H9 (cell line): ENCODE data around the gene TFEB. TPM values are rescaled to one million over a fixed set of nuclear protein-coding genes. Genes with fewer than 3 reads are reported as not detected.

Experiments
- DNase-seq: peaks from one replicate; pipeline ENCODE4 v3.0.0-alpha.2; 2017
- H2AFZ ChIP-seq: one replicate; pipeline ENCODE4 v1.6.1; 2013; ENCODE audit warnings: mild to moderate bottlenecking, low read length, control low read depth, moderate library complexity
- H2AK5ac ChIP-seq: 2 replicates; pipeline ENCODE4 v1.6.1; 2013; ENCODE audit warnings: low read length, control low read depth, mixed read lengths; ENCODE audit not compliant: insufficient read length
- H2BK120ac ChIP-seq: one replicate; pipeline ENCODE4 v1.6.1; 2013; ENCODE audit warnings: low read depth, mild to moderate bottlenecking, low read length, control low read depth, inconsistent platforms; ENCODE audit not compliant: poor library complexity, severe bottlenecking
- H2BK12ac ChIP-seq: 2 replicates; pipeline ENCODE4 v1.6.1; 2013; ENCODE audit warnings: low read length, control low read depth, mixed read lengths, low read depth; ENCODE audit not compliant: insufficient read length
- H2BK15ac ChIP-seq: 2 replicates; pipeline ENCODE4 v1.6.1; 2013; ENCODE audit warnings: low read depth, low read length, control low read depth
- H2BK20ac ChIP-seq: one replicate; pipeline ENCODE4 v1.6.1; 2013; ENCODE audit warnings: low read depth, mild to moderate bottlenecking, low read length, control low read depth, inconsistent platforms; ENCODE audit not compliant: poor library complexity, severe bottlenecking
- H2BK5ac ChIP-seq: 2 replicates; pipeline ENCODE4 v1.6.1; 2013; ENCODE audit warnings: low read length, control low read depth, mixed read lengths; ENCODE audit not compliant: insufficient read length
- H3K14ac ChIP-seq: 2 replicates; pipeline ENCODE4 v1.6.1; 2013; ENCODE audit warnings: low read length, control low read depth; ENCODE audit not compliant: insufficient read depth
- H3K18ac ChIP-seq: 2 replicates; pipeline ENCODE4 v1.6.1; 2013; ENCODE audit warnings: low read depth, mild to moderate bottlenecking, mixed read lengths, low read length, control low read depth; ENCODE audit not compliant: insufficient read length
- H3K23ac ChIP-seq: 2 replicates; pipeline ENCODE4 v1.6.1; 2013; ENCODE audit warnings: low read length, control low read depth, mixed read lengths, low read depth; ENCODE audit not compliant: insufficient read length
- H3K23me2 ChIP-seq: 2 replicates; pipeline ENCODE4 v1.6.1; 2013; ENCODE audit warnings: low read depth, mild to moderate bottlenecking, mixed read lengths, low read length, control low read depth; ENCODE audit not compliant: insufficient read length, poor library complexity, severe bottlenecking
- H3K27ac ChIP-seq: 2 replicates; pipeline ENCODE4 v1.5.1; 2013; ENCODE audit warnings: low read length, control low read depth, mixed read lengths, low read depth; ENCODE audit not compliant: insufficient read length
- H3K27me3 ChIP-seq: 2 replicates; pipeline ENCODE4 v1.6.1; 2013; ENCODE audit warnings: low read length, control low read depth, inconsistent platforms; ENCODE audit not compliant: insufficient read depth
- H3K4ac ChIP-seq: 2 replicates; pipeline ENCODE4 v1.6.1; 2013; ENCODE audit warnings: low read depth, mild to moderate bottlenecking, control low read depth, inconsistent platforms, low read length, moderate library complexity
- H3K4me1 ChIP-seq: 2 replicates; pipeline ENCODE4 v1.6.1; 2013; ENCODE audit warnings: low read length, control low read depth, inconsistent platforms; ENCODE audit not compliant: insufficient read depth
- H3K4me2 ChIP-seq: 2 replicates; pipeline ENCODE4 v1.6.1; 2013; ENCODE audit warnings: low read length, control low read depth, mixed read lengths; ENCODE audit not compliant: insufficient read length, insufficient read depth
- H3K56ac ChIP-seq: 2 replicates; pipeline ENCODE4 v1.6.1; 2013; ENCODE audit warnings: low read depth, mild to moderate bottlenecking, mixed read lengths, low read length, control low read depth; ENCODE audit not compliant: insufficient read length
- H3K79me1 ChIP-seq: 2 replicates; pipeline ENCODE4 v1.6.1; 2013; ENCODE audit warnings: low read depth, mild to moderate bottlenecking, moderate library complexity, low read length, control low read depth, inconsistent platforms; ENCODE audit not compliant: insufficient read depth, poor library complexity, severe bottlenecking
- H3K79me2 ChIP-seq: 2 replicates; pipeline ENCODE4 v1.6.1; 2013; ENCODE audit warnings: low read length, control low read depth, inconsistent platforms; ENCODE audit not compliant: insufficient read depth
- H3K9ac ChIP-seq: 2 replicates; pipeline ENCODE4 v1.6.1; 2013; ENCODE audit warnings: low read length, control low read depth, mixed read lengths; ENCODE audit not compliant: insufficient read length; ENCODE audit errors: extremely low read depth
- H3K9me3 ChIP-seq: one replicate; pipeline ENCODE4 v1.6.1; 2013; ENCODE audit warnings: low read depth, low read length, inconsistent platforms; ENCODE audit not compliant: control insufficient read depth
- H3T11ph ChIP-seq: one replicate; pipeline ENCODE4 v1.6.1; 2013; ENCODE audit warnings: mild to moderate bottlenecking, low read length, control low read depth, inconsistent platforms
- H4K20me1 ChIP-seq: one replicate; pipeline ENCODE4 v1.6.1; 2013; ENCODE audit not compliant: control insufficient read depth, insufficient read length, insufficient read depth
- H4K5ac ChIP-seq: 2 replicates; pipeline ENCODE4 v1.6.1; 2013; ENCODE audit warnings: low read depth, mild to moderate bottlenecking, mixed read lengths, low read length, control low read depth; ENCODE audit not compliant: insufficient read length
- H4K8ac ChIP-seq: replicated peaks from 2 replicates; pipeline ENCODE4 v1.6.1; 2013; ENCODE audit warnings: low read length, control low read depth, mixed read lengths, low read depth; ENCODE audit not compliant: insufficient read length
- H4K91ac ChIP-seq: 2 replicates; pipeline ENCODE4 v1.6.1; 2013; ENCODE audit warnings: low read depth, mild to moderate bottlenecking, moderate library complexity, mixed read lengths, low read length, control low read depth; ENCODE audit not compliant: insufficient read length
- H3K27ac Mint-ChIP-seq, 3 experiments: 2 replicates in 2 of 3; 3 replicates in 1 of 3; pipeline ENCODE4 v1.8.0; 2020 to 2021; ENCODE audit warnings: mixed read lengths in 3 of 3, mild to moderate bottlenecking in 1 of 3, moderate library complexity in 1 of 3
- H3K27me3 Mint-ChIP-seq: 2 replicates; pipeline ENCODE4 v1.8.0; 2021; ENCODE audit warnings: low read depth, mild to moderate bottlenecking, moderate library complexity, mixed read lengths
- H3K36me3 Mint-ChIP-seq, 3 experiments: 2 replicates in 2 of 3; 3 replicates in 1 of 3; pipeline ENCODE4 v1.8.0; 2020 to 2021; ENCODE audit warnings: low read depth in 3 of 3, mixed read lengths in 3 of 3; ENCODE audit not compliant: insufficient read depth in 1 of 3
- H3K4me1 Mint-ChIP-seq, 2 experiments: 2 replicates each; pipeline ENCODE4 v1.8.0; 2020; ENCODE audit warnings: mixed read lengths in 2 of 2
- H3K4me3 Mint-ChIP-seq, 2 experiments: 2 replicates in 1 of 2; 3 replicates in 1 of 2; pipeline ENCODE4 v1.8.0; 2020 to 2021; ENCODE audit warnings: mild to moderate bottlenecking in 2 of 2, mixed read lengths in 2 of 2, moderate library complexity in 1 of 2
- H3K9me3 Mint-ChIP-seq, 2 experiments: 2 replicates in 1 of 2; 3 replicates in 1 of 2; pipeline ENCODE4 v1.8.0; 2020; ENCODE audit warnings: mild to moderate bottlenecking in 2 of 2, mixed read lengths in 2 of 2, moderate library complexity in 1 of 2
- CTCF ChIP-seq: fragments of 200-600 bp; sonication (generic); conservative IDR thresholded peaks from 3 replicates; pipeline ENCODE4 v1.8.0; 2021; ENCODE audit warnings: antibody characterized with exemption, mild to moderate bottlenecking
- WGBS: extraction: QIAGEN DNeasy Blood & Tissue Kit; methylation state at CpG from one replicate; pipeline ENCODE4 v1.1.7; 2013; ENCODE audit warnings: missing lambda C conversion rate, low lambda C conversion rate, mixed read lengths; ENCODE audit not compliant: insufficient read length; ENCODE audit errors: extremely low coverage; 5-methylcytosine and 5-hydroxymethylcytosine counted together
- total RNA-seq: library from RNA; stranded (reverse); gene quantifications from 2 replicates; pipeline ENCODE4 v1.2.1, GENCODE V29; 2021

TFEB gene
- total RNA-seq, 1 experiment from 2014 or later, result 1.2 TPM

GRCh38 chr6:41692730-41693129 lies 42.7 kb downstream of the TFEB start:
- Histone ChIP-seq H3K18ac (no peak overlapping the region), H3T11ph (no peak overlapping the region), H2BK20ac (no peak overlapping the region), H3K14ac (no peak overlapping the region), H2AK5ac (no peak overlapping the region), H2AFZ (no peak overlapping the region), H3K23ac (no peak overlapping the region), H2BK12ac (no peak overlapping the region), H4K8ac (no peak overlapping the region), H3K4me1 (no peaks in the 10 kb centered on the region; the same call in 1 of the 2 replicates), H4K91ac (no peak overlapping the region), H3K79me2 (no peaks in the 10 kb centered on the region), H3K27ac (no peak overlapping the region), H2BK120ac (no peak overlapping the region), H3K4me2 (no peak overlapping the region), H3K56ac (no peak overlapping the region), H3K23me2 (no peaks in the 10 kb centered on the region), H3K27me3 (no peaks in the 10 kb centered on the region), H3K9ac (no peak overlapping the region), H2BK15ac (no peak overlapping the region), H4K20me1 (peaks cover 4% of the 10 kb centered on the region), H2BK5ac (no peak overlapping the region), H4K5ac (no peak overlapping the region), H3K9me3 (no peaks in the 10 kb centered on the region), H3K4ac (no peak overlapping the region), H3K79me1 (no peaks in the 10 kb centered on the region)
- no peak for DNase-seq
- peaks cover 17 to 19% of the 10 kb centered on the region in 2 experiments for H3K4me1 Mint-ChIP-seq
- H3K36me3 Mint-ChIP-seq, result no peaks in the 10 kb centered on the region; a peak in 2 of 7 replicates
- WGBS, result no CpG with 5 or more reads among the region's 2 CpGs
- peaks cover 13% of the 10 kb centered on the region for H3K27me3 Mint-ChIP-seq
- H3K4me3 Mint-ChIP-seq, result no peak overlapping the region
- no peak for TF ChIP-seq CTCF
- H3K9me3 Mint-ChIP-seq, result no peaks in the 10 kb centered on the region; a peak in 1 of 5 replicates
- H3K27ac Mint-ChIP-seq, result no peak overlapping the region
